DND-41 (cell line): ENCODE results near the gene STPG4.

Experiments
- ATAC-seq: fragments of 200-7000 bp; cut with Tn5 transposase; 3 replicates; pipeline ENCODE4 v1.9.1; 2021; ENCODE audit warnings: low read depth; ENCODE audit not compliant: insufficient read depth
- DNase-seq: peaks from one replicate; pipeline ENCODE4 v3.0.0-alpha.2; 2020
- H2AFZ ChIP-seq: 2 replicates; pipeline ENCODE4 v1.6.0; 2012; ENCODE audit warnings: low read depth, low read length
- H3K27ac ChIP-seq: 2 replicates; pipeline ENCODE4 v1.5.1; 2012; ENCODE audit warnings: low read length, inconsistent platforms
- H3K27me3 ChIP-seq: fragments of 200-600 bp; sonication (generic); 2 replicates; pipeline ENCODE4 v1.6.0; 2012; ENCODE audit warnings: low read length, mild to moderate bottlenecking, inconsistent platforms; ENCODE audit not compliant: insufficient read depth, poor library complexity
- H3K36me3 ChIP-seq: 2 replicates; pipeline ENCODE4 v1.5.1; 2012; ENCODE audit warnings: low read length, inconsistent platforms; ENCODE audit not compliant: insufficient read depth
- H3K4me1 ChIP-seq: 2 replicates; pipeline ENCODE4 v1.5.1; 2012; ENCODE audit warnings: mild to moderate bottlenecking, low read length; ENCODE audit not compliant: insufficient read depth
- H3K4me2 ChIP-seq: 2 replicates; pipeline ENCODE4 v1.6.0; 2012; ENCODE audit warnings: mild to moderate bottlenecking, moderate library complexity, low read length, inconsistent platforms; ENCODE audit not compliant: insufficient read depth
- H3K4me3 ChIP-seq, 2 experiments: fragments of 200-600 bp in 1 of 2; shearing (Covaris generic) in 1 of 2; 2 replicates each; pipeline ENCODE4 v1.5.1; 2012 to 2016; ENCODE audit warnings: inconsistent platforms in 2 of 2, low read length in 2 of 2, mild to moderate bottlenecking in 2 of 2, low read depth in 1 of 2, moderate library complexity in 1 of 2
- H3K79me2 ChIP-seq: 2 replicates; pipeline ENCODE4 v1.6.0; 2012; ENCODE audit warnings: low read length, inconsistent platforms; ENCODE audit not compliant: insufficient read depth
- H3K9ac ChIP-seq: 2 replicates; pipeline ENCODE4 v1.6.0; 2012; ENCODE audit warnings: low read depth, mild to moderate bottlenecking, inconsistent platforms, low read length, moderate library complexity
- H3K9me3 ChIP-seq: 2 replicates; pipeline ENCODE4 v1.5.1; 2012; ENCODE audit warnings: low read length, moderate library complexity, mild to moderate bottlenecking, inconsistent platforms; ENCODE audit not compliant: insufficient read depth, severe bottlenecking
- H4K20me1 ChIP-seq: 2 replicates; pipeline ENCODE4 v1.6.0; 2012; ENCODE audit warnings: low read length; ENCODE audit not compliant: insufficient read depth
- EZH2 ChIP-seq: IDR thresholded peaks from 3 replicates; pipeline ENCODE4 v1.6.1; 2012; ENCODE audit warnings: borderline replicate concordance, low read depth, mild to moderate bottlenecking, moderate library complexity, low read length, inconsistent platforms; ENCODE audit not compliant: severe bottlenecking
- TF ChIP-seq, protein P1 (sequence below): IDR thresholded peaks from 2 replicates; pipeline ENCODE4 v1.5.1; 2012; ENCODE audit warnings: borderline replicate concordance, low read length, moderate library complexity, mild to moderate bottlenecking; ENCODE audit not compliant: poor library complexity, severe bottlenecking; ENCODE audit errors: extremely low read depth

The STPG4 gene

DNA sequence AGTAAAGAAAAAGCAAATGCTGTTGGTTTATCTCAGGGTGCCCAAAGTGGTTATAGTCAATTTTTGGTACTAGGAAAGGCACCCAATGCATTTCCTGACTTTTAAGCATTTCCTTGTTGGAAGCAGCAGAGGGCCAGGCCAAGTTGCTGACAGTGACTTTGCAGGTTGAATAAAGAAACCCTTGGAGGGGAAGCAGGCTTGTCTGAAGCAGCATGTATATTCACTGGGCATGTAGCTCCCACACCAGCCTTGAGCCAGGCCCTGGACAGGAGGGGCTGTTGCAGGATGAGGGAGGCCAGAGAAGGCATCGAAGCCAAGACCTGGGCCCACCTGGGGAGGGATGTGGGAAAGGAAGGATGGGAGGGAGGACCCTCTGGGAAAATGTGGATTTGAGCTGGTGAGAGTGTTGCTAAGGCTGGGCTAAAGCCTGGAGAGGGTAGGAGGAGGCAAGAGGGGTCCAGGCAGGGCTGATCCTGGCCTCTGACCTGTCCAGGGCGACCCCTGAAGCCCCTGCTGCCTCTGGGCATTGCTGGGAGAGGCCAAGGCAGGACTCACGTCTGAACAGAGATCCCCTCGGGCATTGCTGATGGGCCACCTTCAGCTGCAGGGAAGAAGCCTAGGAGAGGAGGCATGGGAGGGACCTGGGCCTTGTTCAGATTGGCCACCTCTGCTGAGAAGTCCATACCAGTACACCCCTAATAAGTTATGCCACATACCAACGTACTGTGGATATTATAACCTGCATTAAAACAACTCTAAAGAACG is 79.6 kb downstream of the STPG4 start:
- Histone ChIP-seq H3K9me3 (no peaks in the 10 kb centered on the region), H3K4me3 (no peak overlapping the region), H3K36me3 (peaks cover 43% of the 10 kb centered on the region), H2AFZ (no peak overlapping the region), H4K20me1 (peaks cover 10% of the 10 kb centered on the region; the same call in 1 of the 2 replicates), H3K27ac (no peak overlapping the region), H3K27me3 (no peaks in the 10 kb centered on the region), H3K9ac (no peak overlapping the region), H3K79me2 (no peaks in the 10 kb centered on the region), H3K4me1 (no peaks in the 10 kb centered on the region), H3K4me2 (no peak overlapping the region)
- no peak for TF ChIP-seq EZH2
- TF ChIP-seq, protein P1, sequence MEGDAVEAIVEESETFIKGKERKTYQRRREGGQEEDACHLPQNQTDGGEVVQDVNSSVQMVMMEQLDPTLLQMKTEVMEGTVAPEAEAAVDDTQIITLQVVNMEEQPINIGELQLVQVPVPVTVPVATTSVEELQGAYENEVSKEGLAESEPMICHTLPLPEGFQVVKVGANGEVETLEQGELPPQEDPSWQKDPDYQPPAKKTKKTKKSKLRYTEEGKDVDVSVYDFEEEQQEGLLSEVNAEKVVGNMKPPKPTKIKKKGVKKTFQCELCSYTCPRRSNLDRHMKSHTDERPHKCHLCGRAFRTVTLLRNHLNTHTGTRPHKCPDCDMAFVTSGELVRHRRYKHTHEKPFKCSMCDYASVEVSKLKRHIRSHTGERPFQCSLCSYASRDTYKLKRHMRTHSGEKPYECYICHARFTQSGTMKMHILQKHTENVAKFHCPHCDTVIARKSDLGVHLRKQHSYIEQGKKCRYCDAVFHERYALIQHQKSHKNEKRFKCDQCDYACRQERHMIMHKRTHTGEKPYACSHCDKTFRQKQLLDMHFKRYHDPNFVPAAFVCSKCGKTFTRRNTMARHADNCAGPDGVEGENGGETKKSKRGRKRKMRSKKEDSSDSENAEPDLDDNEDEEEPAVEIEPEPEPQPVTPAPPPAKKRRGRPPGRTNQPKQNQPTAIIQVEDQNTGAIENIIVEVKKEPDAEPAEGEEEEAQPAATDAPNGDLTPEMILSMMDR = no peak
- DNase-seq (no peak), ATAC-seq (no peak)

DNA sequence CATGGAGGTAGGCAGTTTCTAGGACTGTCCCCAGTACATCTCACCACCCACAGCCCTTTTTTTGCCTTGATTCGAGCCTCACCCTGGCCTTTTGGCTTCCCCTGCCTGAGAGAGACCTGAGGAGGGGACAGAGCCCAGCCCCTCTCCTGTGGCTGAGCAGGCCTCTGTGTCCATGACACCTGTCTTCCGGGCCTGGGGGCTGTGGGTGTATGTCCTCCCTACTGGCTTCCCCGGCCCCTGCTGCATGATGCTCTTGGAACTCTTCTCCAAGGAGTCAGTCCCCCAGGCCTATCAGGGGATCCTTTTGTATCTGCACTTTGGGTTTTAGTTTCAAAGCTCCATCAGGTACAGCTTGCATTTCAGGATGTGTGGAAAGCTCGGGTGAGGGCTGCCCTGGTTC is 80.4 kb downstream of the STPG4 start:
- ATAC-seq = no peak
- Histone ChIP-seq H3K4me1 (no peaks in the 10 kb centered on the region), H3K27ac (no peak overlapping the region)

DNA sequence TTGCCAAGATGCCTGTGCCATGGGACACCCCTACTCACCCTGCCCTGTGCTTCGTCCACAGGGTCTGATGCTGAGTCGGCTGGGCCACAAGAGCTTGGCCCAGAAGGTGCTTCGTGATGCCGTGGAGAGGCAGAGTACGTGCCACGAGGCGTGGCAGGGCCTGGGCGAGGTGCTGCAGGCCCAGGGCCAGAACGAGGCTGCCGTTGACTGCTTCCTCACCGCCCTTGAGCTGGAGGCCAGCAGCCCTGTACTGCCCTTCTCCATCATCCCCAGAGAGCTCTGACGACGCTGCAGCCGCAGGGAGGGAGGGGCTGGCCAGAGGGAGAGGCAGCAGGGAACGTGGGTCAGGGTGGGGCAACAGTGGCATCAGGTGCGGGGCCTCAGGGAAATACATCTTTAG is 81.5 kb downstream of the STPG4 start:
- Histone ChIP-seq H3K9me3 (no peaks in the 10 kb centered on the region), H3K4me2 (no peak overlapping the region), H3K36me3 (peaks cover 58% of the 10 kb centered on the region), H2AFZ (no peak overlapping the region), H3K4me1 (no peaks in the 10 kb centered on the region), H3K27ac (no peak overlapping the region), H4K20me1 (peaks cover 17% of the 10 kb centered on the region; the same call in 1 of the 2 replicates), H3K27me3 (no peaks in the 10 kb centered on the region), H3K9ac (no peak overlapping the region), H3K4me3 (no peak overlapping the region), H3K79me2 (no peaks in the 10 kb centered on the region)
- ATAC-seq = no peak
- no peak for DNase-seq
- no peak for TF ChIP-seq EZH2
- TF ChIP-seq, protein P1 = no peak

More for the DNA sequence above, 80.4 kb downstream of the STPG4 start:
- H2AFZ ChIP-seq = no peak overlapping the region
- H3K9me3 ChIP-seq = no peaks in the 10 kb centered on the region
- TF ChIP-seq EZH2 = no peak
- TF ChIP-seq, protein P1 = no peak
- H3K4me2 ChIP-seq = no peak overlapping the region
- no peak for DNase-seq
- H3K4me3 ChIP-seq = no peak overlapping the region
- H3K36me3 ChIP-seq = peaks cover 50% of the 10 kb centered on the region
- peaks cover 10% of the 10 kb centered on the region; the same call in 1 of the 2 replicates for H4K20me1 ChIP-seq
- H3K27me3 ChIP-seq = no peaks in the 10 kb centered on the region
- no peaks in the 10 kb centered on the region for H3K79me2 ChIP-seq
- no peak overlapping the region for H3K9ac ChIP-seq
